ENCODE data around the gene MARCHF9. TPM values are rescaled to one million over a fixed set of nuclear protein-coding genes. Genes with fewer than 3 reads are reported as not detected.

Gene MARCHF9
- total RNA-seq, 1 donor from 2014 or later, result 8.1 TPM

DNA sequence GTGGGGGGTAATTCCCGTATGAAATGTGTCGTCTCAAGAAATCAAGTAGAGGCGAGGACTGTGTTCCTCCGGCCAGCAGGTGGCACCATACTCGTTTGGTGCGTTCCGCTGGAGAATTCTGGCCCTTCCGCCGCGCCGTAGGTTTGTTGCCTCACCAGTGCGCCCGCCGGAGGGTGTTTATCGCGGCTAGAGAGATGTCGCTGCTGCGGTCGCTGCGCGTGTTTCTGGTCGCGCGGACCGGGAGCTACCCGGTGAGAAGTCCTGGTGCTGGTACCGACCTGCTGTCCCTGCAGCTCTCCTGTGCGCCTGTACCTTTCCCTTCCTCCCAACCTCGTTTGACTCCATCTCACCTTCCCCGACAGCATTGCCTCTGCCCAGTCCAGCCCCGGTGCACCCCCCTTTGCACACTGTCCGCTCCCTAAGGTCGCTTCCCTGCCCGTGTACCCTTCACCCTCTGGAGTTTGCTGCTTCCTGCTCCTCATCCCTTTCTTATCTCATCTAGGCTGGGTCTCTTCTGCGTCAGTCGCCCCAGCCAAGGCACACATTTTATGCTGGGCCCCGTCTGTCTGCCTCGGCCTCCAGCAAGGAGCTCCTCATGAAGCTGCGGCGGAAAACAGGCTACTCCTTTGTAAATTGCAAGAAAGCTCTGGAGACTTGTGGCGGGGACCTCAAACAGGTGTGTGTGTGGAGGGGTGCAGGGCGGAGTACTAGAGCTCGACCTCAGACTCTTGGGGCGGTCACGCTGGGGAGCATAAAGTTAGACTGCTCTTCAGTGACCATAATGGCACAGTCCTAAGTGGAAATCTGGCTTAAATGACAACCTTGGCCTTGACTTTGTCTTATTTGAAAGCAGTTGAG, 27.9 kb downstream of the MARCHF9 start, which contains the start of gene TSFM:
Gene TSFM (plus strand): TSS at position 180 of the 858 bp plus-strand sequence. CDS start 15 bp downstream, at position 195.
- peak within 1 kb of the TSS; percentile 99 for H3K4me3 Mint-ChIP-seq
- H3K4me1 Mint-ChIP-seq, result peaks cover 11% of the 10 kb centered on the region

GRCh38 chr12:57783466-57783801, 28.5 kb downstream of the MARCHF9 start:
- H3K9me3 ChIP-seq (ENCODE audit: low read depth), result no peaks in the 10 kb centered on the region
- peaks cover 19% of the 10 kb centered on the region for H3F3A ChIP-seq (ENCODE audit: low read depth)
- no peak overlapping the region for H3K27ac ChIP-seq
- Mint-ChIP-seq H3K4me1 (peaks cover 11% of the 10 kb centered on the region), H3K4me3 (peak overlapping the region; percentile 99), H3K9me3 (no peaks in the 10 kb centered on the region), H3K36me3 (peaks cover 10% of the 10 kb centered on the region), H3K27me3 (ENCODE audit: insufficient read depth, low read depth) (peaks cover 5% of the 10 kb centered on the region), H3K27ac (no peak overlapping the region)
- H3K27me3 ChIP-seq, result no peaks in the 10 kb centered on the region
- H3K79me2 ChIP-seq (ENCODE audit: low read depth), result peaks cover 20% of the 10 kb centered on the region
- no peaks in the 10 kb centered on the region for H3K4me1 ChIP-seq
- no peak overlapping the region for H2AFZ ChIP-seq (replicated peaks)
- no peak for DNase-seq (ENCODE audit: low spot score)
- H3K4me3 ChIP-seq, result peak overlapping the region; percentile 84
- H3K9ac ChIP-seq, result no peak overlapping the region
- peak overlapping the region; percentile 83 for H3K4me2 ChIP-seq
- TF ChIP-seq EZH2phosphoT487 (IDR thresholded peaks at IDR 0.05), result no peak
- TF ChIP-seq CTCF (IDR thresholded peaks at IDR 0.05), result no peak
- TF ChIP-seq EZH2 (IDR thresholded peaks at IDR 0.05), result no peak
- H3K36me3 ChIP-seq, result no peaks in the 10 kb centered on the region
- H4K20me1 ChIP-seq (ENCODE audit: low read depth), result no peaks in the 10 kb centered on the region

More for the DNA sequence above, 27.9 kb downstream of the MARCHF9 start, which contains the start of gene TSFM:
- peaks cover 20% of the 10 kb centered on the region for H3K79me2 ChIP-seq (ENCODE audit: low read depth)
- H3K4me3 ChIP-seq, result peak within 1 kb of the TSS; percentile 84
- H4K20me1 ChIP-seq (ENCODE audit: low read depth), result no peaks in the 10 kb centered on the region
- peaks cover 19% of the 10 kb centered on the region for H3F3A ChIP-seq (ENCODE audit: low read depth)
- peak within 1 kb of the TSS; percentile 80 for H3K9ac ChIP-seq
- no peak for TF ChIP-seq EZH2 (IDR thresholded peaks at IDR 0.05)
- TF ChIP-seq CTCF (IDR thresholded peaks at IDR 0.05), result peak; percentile 93
- H3K27ac Mint-ChIP-seq, result peak within 1 kb of the TSS; percentile 91
- no peaks in the 10 kb centered on the region for H3K36me3 ChIP-seq
- H3K27me3 Mint-ChIP-seq (ENCODE audit: insufficient read depth, low read depth), result peaks cover 5% of the 10 kb centered on the region
- no peak within 1 kb of the TSS for H3K27ac ChIP-seq
- DNase-seq (ENCODE audit: low spot score), result peak; percentile 97
- peaks cover 10% of the 10 kb centered on the region for H3K36me3 Mint-ChIP-seq
- no peaks in the 10 kb centered on the region for H3K4me1 ChIP-seq
- no peaks in the 10 kb centered on the region for H3K9me3 ChIP-seq (ENCODE audit: low read depth)
- no peaks in the 10 kb centered on the region for H3K27me3 ChIP-seq
- peak within 1 kb of the TSS; percentile 83 for H3K4me2 ChIP-seq
- peak within 1 kb of the TSS; percentile 60 for H2AFZ ChIP-seq (replicated peaks)
- no peaks in the 10 kb centered on the region for H3K9me3 Mint-ChIP-seq

DNA sequence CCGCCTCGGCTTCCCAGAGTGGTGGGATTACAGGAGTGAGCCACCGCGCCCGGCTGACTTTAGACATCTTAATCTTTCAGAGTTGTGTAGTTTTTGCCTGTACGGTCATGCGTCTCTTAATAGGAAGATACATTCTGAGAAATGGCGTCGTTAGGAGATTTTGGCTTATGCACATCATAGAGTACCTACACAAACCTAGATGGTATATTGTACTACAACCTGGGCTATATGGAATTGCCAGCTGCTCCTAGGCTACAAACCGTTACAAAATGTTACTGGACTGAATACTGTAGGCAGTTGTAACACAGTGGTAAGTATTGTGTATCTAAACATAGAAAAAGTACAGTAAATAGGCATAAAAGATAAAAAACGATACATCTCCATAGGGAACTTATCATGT, 29.0 kb downstream of the MARCHF9 start:
- peaks cover 10% of the 10 kb centered on the region for H3K36me3 Mint-ChIP-seq
- H4K20me1 ChIP-seq (ENCODE audit: low read depth), result no peaks in the 10 kb centered on the region
- H3K4me3 ChIP-seq, result no peak overlapping the region
- H3K79me2 ChIP-seq (ENCODE audit: low read depth), result peaks cover 20% of the 10 kb centered on the region
- H3K27ac Mint-ChIP-seq, result no peak overlapping the region
- no peaks in the 10 kb centered on the region for H3K9me3 Mint-ChIP-seq
- peaks cover 5% of the 10 kb centered on the region for H3K27me3 Mint-ChIP-seq (ENCODE audit: insufficient read depth, low read depth)
- H3K4me3 Mint-ChIP-seq, result peak overlapping the region; percentile 82
- H3K27me3 ChIP-seq, result no peaks in the 10 kb centered on the region
- no peaks in the 10 kb centered on the region for H3K9me3 ChIP-seq (ENCODE audit: low read depth)
- H3K4me1 ChIP-seq, result no peaks in the 10 kb centered on the region
- peak overlapping the region; percentile 83 for H3K4me2 ChIP-seq
- no peak for DNase-seq (ENCODE audit: low spot score)
- H3F3A ChIP-seq (ENCODE audit: low read depth), result peaks cover 19% of the 10 kb centered on the region
- H2AFZ ChIP-seq (replicated peaks), result no peak overlapping the region
- H3K27ac ChIP-seq, result no peak overlapping the region
- H3K36me3 ChIP-seq, result no peaks in the 10 kb centered on the region
- H3K4me1 Mint-ChIP-seq, result peaks cover 11% of the 10 kb centered on the region
- no peak overlapping the region for H3K9ac ChIP-seq
- no peak for TF ChIP-seq CTCF (IDR thresholded peaks at IDR 0.05)
- no peak for TF ChIP-seq EZH2 (IDR thresholded peaks at IDR 0.05)
- TF ChIP-seq EZH2phosphoT487 (IDR thresholded peaks at IDR 0.05), result no peak
